Nephron progenitor cell (in vitro differentiated cells): ENCODE data around the gene TMSB10.

Experiments used
- DNase-seq: peaks from one replicate; pipeline ENCODE4 v3.0.0; 2021
- H3K27ac Mint-ChIP-seq: 2 replicates; pipeline ENCODE4 v1.8.0; 2021; ENCODE audit warnings: mild to moderate bottlenecking, moderate library complexity, mixed read lengths
- H3K27me3 Mint-ChIP-seq: 2 replicates; pipeline ENCODE4 v1.8.0; 2021; ENCODE audit warnings: mild to moderate bottlenecking, low read depth, mixed read lengths; ENCODE audit not compliant: poor library complexity
- H3K36me3 Mint-ChIP-seq: 2 replicates; pipeline ENCODE4 v1.8.0; 2021; ENCODE audit warnings: low read depth, mixed read lengths
- H3K4me1 Mint-ChIP-seq: 2 replicates; pipeline ENCODE4 v1.8.0; 2021; ENCODE audit warnings: mixed read lengths
- H3K4me3 Mint-ChIP-seq: 2 replicates; pipeline ENCODE4 v1.8.0; 2021; ENCODE audit warnings: mild to moderate bottlenecking, moderate library complexity, mixed read lengths
- H3K9me3 Mint-ChIP-seq: 2 replicates; pipeline ENCODE4 v1.8.0; 2021; ENCODE audit warnings: mild to moderate bottlenecking, moderate library complexity, mixed read lengths
- TF ChIP-seq, protein P1 (sequence below): fragments of 200-600 bp; sonication (generic); IDR thresholded peaks from 2 replicates; pipeline ENCODE4 v1.5.0; 2021; ENCODE audit warnings: antibody characterized with exemption

Gene TMSB10

DNA sequence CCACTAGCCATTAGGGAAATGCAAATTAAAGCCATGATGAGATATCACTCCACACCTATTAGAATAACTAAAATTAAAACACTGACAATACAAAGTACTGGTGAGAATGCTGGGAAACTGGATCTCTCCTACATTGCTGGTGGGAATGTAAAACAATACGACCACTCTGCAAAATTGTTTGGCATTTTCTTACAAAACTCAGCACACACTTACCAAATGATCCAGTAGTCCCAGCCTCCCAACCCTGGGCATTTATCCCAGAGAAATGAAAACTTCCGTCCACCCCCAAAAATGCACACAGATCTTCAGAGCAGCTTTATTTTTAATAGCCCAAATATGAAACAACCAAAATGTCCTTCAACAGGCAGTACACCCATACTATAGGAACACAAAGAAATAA lies 8.9 kb upstream of the TMSB10 start:
- no peaks in the 10 kb centered on the region for H3K36me3 Mint-ChIP-seq
- H3K4me3 Mint-ChIP-seq, result no peak overlapping the region
- no peak for DNase-seq
- no peaks in the 10 kb centered on the region for H3K9me3 Mint-ChIP-seq
- H3K27ac Mint-ChIP-seq, result no peak overlapping the region
- H3K4me1 Mint-ChIP-seq, result peaks cover 22% of the 10 kb centered on the region
- TF ChIP-seq, protein P1, sequence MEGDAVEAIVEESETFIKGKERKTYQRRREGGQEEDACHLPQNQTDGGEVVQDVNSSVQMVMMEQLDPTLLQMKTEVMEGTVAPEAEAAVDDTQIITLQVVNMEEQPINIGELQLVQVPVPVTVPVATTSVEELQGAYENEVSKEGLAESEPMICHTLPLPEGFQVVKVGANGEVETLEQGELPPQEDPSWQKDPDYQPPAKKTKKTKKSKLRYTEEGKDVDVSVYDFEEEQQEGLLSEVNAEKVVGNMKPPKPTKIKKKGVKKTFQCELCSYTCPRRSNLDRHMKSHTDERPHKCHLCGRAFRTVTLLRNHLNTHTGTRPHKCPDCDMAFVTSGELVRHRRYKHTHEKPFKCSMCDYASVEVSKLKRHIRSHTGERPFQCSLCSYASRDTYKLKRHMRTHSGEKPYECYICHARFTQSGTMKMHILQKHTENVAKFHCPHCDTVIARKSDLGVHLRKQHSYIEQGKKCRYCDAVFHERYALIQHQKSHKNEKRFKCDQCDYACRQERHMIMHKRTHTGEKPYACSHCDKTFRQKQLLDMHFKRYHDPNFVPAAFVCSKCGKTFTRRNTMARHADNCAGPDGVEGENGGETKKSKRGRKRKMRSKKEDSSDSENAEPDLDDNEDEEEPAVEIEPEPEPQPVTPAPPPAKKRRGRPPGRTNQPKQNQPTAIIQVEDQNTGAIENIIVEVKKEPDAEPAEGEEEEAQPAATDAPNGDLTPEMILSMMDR, result no peak
- H3K27me3 Mint-ChIP-seq, result peaks cover under 1% of the 10 kb centered on the region

DNA sequence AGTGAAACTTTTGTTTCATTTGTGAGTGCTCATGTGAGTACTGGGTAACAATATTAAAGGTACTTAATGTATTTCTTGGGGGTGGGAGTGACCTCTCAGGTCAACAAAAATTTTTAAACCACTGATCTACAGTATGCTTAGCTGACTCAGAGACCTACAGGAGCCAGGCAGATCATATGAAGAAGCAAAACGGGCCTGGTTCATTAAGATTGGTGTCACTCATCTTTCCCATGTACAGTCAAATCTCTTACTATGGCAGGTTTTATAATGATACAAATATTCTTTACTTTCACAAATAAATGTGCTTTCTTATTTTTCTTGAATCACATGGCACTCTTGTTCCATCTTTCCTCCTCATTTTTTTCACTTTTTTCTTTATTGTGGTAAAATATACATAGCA lies 7.7 kb upstream of the TMSB10 start:
- Mint-ChIP-seq H3K36me3 (no peaks in the 10 kb centered on the region), H3K27ac (no peak overlapping the region), H3K9me3 (no peaks in the 10 kb centered on the region), H3K27me3 (peaks cover 4% of the 10 kb centered on the region), H3K4me1 (peaks cover 16% of the 10 kb centered on the region), H3K4me3 (no peak overlapping the region)
- TF ChIP-seq, protein P1, result no peak
- no peak for DNase-seq

DNA sequence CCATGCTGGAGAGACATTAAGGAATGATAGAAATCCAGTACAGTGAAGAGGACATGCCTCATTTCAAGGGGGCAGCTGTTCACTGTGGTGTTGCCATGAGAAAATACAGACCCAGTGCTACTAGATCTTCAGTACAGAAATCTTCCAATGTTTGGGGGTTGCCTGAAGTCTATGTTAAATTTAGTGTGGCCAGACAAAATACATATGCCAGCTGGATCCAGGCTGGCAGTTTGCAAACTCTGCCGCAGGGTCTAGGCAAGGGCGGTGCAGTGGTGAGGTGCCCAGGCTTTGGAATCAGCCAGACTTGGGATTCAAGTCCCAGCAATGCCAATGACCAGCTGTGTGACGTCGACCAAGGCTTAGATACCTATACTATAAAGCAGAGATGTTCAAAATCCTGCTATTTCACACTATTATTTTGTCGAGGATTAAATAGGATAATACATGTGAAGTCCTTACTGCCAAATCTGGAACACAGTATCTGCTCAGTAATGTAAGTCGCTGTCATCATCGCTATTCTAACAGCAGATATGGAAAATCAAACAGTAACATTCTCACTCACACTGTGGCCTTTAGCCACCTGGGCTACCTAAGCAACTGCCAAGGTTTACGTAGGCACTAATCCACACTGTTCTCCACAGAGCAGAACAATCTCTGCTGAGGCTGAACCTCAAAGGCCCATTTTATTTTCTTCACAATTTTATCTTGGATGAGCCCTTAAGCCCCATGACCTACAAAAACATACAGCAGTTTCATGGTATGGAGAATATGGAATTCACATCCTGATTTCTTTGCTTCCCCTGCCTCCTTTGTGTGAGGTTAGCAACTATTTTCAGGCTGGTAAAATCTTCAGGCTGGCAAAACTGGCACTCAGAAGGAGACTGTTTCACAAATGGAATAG lies 5.9 kb upstream of the TMSB10 start:
- no peak overlapping the region for H3K27ac Mint-ChIP-seq
- peaks cover 20% of the 10 kb centered on the region for H3K4me1 Mint-ChIP-seq
- no peaks in the 10 kb centered on the region for H3K36me3 Mint-ChIP-seq

DNA sequence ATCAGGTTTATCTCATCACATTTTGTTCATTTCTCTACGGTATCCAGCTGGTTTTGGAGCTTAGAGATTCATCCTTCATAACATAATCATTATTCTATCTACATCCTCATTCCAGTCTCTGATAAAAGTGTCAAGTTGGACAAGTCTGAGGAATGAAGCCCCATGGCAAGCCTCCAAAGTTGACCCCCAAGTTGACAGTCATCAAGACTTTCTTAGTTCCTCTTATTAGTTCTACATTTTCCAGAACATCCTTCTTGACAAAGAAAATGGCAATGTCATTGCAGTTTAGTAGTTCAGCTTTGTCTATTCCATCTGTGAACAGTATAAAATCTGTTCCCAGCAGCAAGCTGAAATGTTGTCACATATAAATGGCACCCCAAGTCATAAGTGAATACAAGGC lies 4.5 kb upstream of the TMSB10 start:
- Mint-ChIP-seq H3K4me3 (no peak overlapping the region), H3K27me3 (peaks cover 4% of the 10 kb centered on the region), H3K4me1 (peaks cover 13% of the 10 kb centered on the region), H3K9me3 (no peaks in the 10 kb centered on the region), H3K36me3 (no peaks in the 10 kb centered on the region), H3K27ac (no peak overlapping the region)
- TF ChIP-seq, protein P1, result no peak
- no peak for DNase-seq

More for the DNA sequence above, 5.9 kb upstream of the TMSB10 start:
- H3K4me3 Mint-ChIP-seq, result no peak overlapping the region
- DNase-seq, result no peak
- H3K27me3 Mint-ChIP-seq, result peaks cover 4% of the 10 kb centered on the region
- H3K9me3 Mint-ChIP-seq, result no peaks in the 10 kb centered on the region
- TF ChIP-seq, protein P1, result no peak

DNA sequence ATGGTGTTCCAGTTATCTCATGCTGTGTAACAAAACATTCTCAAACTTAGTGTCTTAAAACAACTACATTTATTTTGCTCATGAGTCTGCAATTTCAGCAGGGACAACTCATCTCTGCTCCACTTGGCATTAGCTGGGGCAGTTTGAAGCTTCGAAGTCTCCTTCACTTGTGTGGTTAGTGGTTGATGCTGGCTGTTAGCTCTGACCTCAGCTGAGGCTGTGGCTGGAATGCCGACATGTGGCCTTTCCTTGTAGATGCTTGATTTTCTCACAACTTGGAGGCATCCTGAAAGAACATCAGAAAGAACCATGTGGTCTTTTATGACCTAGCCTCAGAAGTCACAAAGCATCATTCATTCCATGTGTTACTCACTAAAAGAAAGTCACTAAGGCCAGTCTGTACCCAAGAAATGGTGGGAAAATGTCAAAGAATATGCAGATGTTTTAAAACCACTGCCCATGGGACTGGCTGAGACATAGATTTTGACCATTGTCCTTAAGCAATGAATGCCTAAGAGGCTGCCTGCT lies 3.8 kb upstream of the TMSB10 start:
- Mint-ChIP-seq H3K27me3 (peaks cover 4% of the 10 kb centered on the region), H3K4me1 (peaks cover 17% of the 10 kb centered on the region), H3K27ac (peak overlapping the region; percentile 26)

More for the DNA sequence above, 3.8 kb upstream of the TMSB10 start:
- Mint-ChIP-seq H3K4me3 (no peak overlapping the region), H3K9me3 (no peaks in the 10 kb centered on the region), H3K36me3 (peaks cover 4% of the 10 kb centered on the region)
- TF ChIP-seq, protein P1, result no peak
- no peak for DNase-seq
